GM19193 (cell line): ENCODE data around the gene TEDC1.

ENCODE experiments used
- POLR2A ChIP-seq: IDR thresholded peaks from 4 replicates; pipeline ENCODE4 v1.6.1; 2011; ENCODE audit not compliant: insufficient read depth, insufficient read length; ENCODE audit errors: extremely low read depth

Gene TEDC1

DNA sequence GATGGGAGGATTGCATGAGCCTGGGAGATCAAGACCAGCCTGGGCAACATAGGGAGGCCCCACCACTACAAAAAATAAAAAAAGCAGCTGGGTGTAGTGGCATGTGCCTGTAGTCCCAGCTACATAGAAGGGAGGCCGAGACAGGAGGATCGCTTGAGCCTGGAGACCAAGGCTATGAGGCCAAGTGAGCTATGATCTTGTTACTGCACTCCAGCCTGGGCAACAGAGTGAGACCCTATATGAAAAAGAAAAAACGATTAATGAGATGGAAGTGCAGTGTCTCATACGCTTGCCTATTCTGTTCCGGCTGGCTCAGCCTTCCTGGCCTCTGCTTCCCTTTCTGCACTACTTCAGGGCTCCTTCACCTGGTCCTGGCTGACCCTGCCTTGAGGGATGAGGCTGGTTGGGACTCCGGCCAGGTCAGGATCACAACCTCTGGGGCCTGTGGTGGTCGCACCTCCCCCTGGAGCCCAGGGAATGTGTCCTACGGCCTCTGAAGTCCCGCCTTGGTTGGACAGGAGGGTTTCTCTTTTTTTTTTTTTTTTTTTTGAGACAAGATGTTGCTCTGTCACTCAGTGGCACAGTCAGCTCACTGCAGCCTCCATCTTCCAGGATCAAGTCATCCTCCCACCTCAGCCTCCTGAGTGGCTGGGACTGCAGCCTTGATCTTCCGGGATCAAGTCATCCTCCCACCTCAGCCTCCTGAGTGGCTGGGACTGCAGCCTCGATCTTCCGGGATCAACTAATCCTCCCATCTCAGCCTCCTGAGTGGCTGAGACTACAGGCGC lies 10.7 kb downstream of the TEDC1 start:
- TF ChIP-seq POLR2A: no peak

- TF ChIP-seq POLR2A: no peak
Measured at GRCh38 chr14:105502446-105503295, 11.6 kb downstream of the TEDC1 start.

DNA sequence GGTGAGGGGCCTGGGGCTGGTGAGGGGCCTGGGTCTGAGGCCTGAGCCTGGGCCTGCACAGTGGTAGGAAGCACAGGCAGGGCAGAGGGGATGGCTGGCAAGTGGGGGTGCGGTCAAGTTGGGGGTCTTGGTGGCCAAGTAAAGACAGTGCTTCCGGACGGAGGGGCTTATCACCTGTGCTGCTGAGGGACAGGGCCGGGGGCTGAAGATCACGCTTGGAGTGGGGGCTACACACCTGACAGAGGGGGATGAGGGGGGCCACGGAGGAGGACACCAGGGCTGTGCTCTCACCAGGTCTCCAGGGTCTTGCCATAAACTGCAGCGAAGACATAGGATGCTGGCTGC lies 12.2 kb downstream of the TEDC1 start:
- no peak for TF ChIP-seq POLR2A

GRCh38 chr14:105503935-105504692 lies 13.1 kb downstream of the TEDC1 start:
- TF ChIP-seq POLR2A: no peak

- TF ChIP-seq POLR2A: no peak
Measured at GRCh38 chr14:105505101-105505500, 14.1 kb downstream of the TEDC1 start.

- TF ChIP-seq POLR2A: no peak
Measured at GRCh38 chr14:105507247-105507646, 16.2 kb downstream of the TEDC1 start.

DNA sequence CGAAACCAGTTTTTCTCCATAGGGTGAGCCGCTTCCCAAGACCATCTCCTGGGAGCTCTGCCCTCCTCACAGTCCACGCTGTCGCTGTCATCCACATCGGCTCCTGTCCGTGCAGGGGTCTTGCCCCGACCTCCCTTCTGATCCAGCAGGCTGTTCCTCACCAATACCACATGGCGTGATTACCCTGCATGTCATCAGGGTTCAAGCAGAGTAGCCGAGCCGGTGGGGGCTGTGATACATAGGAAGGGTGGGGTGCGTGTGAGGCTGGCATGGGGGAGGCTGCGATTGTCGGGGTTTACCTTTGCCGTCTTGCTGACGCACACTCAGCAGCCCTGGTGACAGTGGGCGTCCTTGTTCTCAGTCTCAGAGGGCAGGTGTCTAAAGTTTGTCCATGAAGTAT lies 17.0 kb downstream of the TEDC1 start:
- no peak for TF ChIP-seq POLR2A

- TF ChIP-seq POLR2A: no peak
Measured at GRCh38 chr14:105508601-105509000, 17.6 kb downstream of the TEDC1 start.

DNA sequence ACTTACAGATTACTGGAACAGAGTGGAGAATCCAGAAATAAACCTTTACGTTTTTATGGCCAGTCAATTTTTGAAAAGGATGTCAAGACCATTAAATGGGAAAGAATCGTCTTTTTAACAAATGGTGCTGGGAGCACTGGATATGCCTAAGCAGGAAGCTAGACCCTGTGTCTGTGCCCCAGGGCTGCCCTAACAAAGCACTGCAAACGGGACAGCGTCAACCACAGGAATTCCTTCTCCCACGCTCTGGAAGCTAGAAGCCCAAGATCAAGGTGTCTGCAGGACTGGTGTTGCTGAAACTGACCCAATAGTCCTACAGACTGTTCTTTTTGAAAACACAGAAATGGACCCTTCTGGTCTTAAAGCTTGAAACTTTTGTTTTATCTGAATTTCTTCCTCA lies 26.1 kb downstream of the TEDC1 start:
- TF ChIP-seq POLR2A: no peak

DNA sequence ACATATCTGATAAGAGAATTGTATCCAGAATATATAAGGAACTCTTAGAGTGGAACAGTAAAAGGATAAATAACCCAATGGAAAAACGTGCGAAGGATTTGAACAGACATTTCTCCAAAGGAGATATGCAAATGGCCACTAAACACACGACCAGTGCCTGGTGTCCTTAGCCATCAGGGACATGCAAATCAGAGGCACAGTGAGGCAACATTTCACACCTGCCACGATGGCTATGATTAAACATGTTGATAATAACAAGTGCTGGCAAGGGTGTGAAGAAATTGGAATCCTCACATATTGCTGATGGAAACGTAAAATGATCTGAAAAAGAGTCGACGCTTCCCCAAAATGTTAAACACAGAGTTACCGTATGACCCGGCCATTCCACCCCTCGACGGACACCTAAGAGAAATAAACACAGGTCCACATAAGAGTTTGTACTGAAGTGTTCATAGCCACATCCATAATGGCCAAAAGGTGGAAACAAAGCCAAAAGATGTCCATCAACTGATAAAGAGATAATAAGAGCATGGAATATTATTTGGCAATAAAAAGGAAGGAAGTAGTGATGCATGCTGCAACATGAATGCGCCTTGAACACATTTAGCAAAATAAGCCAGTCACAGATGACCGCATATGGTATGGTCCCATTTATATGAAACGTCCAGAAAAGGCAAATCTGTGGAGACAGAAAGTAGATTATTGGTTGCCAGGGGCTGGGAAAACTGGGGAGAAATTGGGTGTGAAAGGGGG lies 29.1 kb downstream of the TEDC1 start:
- no peak for TF ChIP-seq POLR2A

DNA sequence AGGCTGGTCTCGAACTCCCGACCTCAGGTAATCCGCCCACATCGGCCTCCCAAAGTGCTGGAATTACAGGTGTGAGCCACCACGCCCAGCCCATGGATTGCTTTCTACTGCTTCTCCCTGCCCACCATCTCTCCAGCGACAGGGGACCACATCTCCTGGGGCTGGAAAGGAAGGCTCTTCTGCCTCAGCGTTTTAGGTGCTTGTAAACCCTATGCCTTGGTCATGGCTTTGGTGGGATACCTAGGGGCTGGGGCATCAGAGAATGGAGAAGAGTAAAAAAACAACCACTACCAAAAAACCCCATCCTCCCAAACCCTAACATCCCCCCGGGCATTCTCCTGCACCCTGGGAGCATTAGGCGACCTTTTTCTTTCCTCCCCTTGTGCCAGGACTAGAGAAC lies 34.3 kb downstream of the TEDC1 start:
- no peak for TF ChIP-seq POLR2A

- no peak for TF ChIP-seq POLR2A
Measured at GRCh38 chr14:105525861-105526775, 35.1 kb downstream of the TEDC1 start, which contains the start of gene TMEM121. TSS of gene TMEM121 (plus strand) at chr14:105526583. CDS start at chr14:105528835, 2,252 bp downstream.

DNA sequence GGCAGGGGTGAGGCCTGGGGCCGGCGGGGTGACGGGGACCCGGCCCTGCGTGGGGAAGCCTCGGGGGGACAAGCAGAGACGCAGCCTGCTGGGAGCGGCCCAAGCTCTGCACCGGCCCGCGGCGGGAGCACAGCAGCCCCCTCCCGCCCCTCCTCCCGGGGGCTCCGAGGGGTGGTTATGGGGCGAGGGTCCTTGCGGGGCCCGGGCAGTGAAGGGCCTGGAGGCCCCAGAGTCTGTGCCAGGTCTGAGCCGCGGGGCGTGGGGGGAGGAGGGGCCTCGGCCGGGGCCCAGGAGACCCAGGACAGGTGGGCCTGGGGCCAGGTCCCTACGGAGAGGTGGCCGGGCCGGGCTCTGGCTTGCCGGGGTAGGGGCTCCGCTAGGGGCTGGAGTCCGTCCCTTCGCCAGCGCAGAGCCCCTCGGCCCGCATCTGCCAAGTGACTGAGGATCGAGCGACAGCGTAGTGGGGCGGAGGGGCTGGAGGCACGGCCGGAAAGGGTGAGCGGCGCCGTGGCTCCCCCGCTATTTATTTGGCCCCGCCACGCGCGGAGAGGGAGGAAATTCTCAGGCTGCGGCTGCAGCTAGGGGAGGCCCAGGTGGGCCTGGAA lies 35.8 kb downstream of the TEDC1 start:
- TF ChIP-seq POLR2A: no peak
